A549 (cell line): ENCODE data around the gene DCXR. TPM values are rescaled to one million over a fixed set of nuclear protein-coding genes. Genes with fewer than 3 reads are reported as not detected.

Source experiments
- ATAC-seq, 2 experiments: fragments of 200-7000 bp in 1 of 2; fragments of >200 bp in 1 of 2; cut with Nextera tagmentation in 1 of 2; cut with Tn5 transposase in 1 of 2; 3 replicates each; pipeline versions ENCODE4 v1.8.0 to v1.9.1; 2018 to 2020; ENCODE audit warnings: mild to moderate bottlenecking in 1 of 2, moderate library complexity in 1 of 2
- CTCF ChIA-PET: fragments of 300-600 bp; sonication (Branson Sonifier 250); formaldehyde crosslinking; extraction: SDS; loops from one replicate; lab custom pipeline; 2021; ENCODE audit warnings: antibody characterized with exemption, inconsistent platforms; lab: Yijun Ruan, JAX
- POLR2A ChIA-PET: fragments of 350-600 bp; formaldehyde crosslinking; extraction: SDS; loops from one replicate; lab custom pipeline; 2021; ENCODE audit warnings: antibody characterized with exemption, inconsistent platforms; lab: Yijun Ruan, JAX
- DNase-seq, 2 experiments: peaks; one replicate each; pipeline versions ENCODE4 v3.0.0 to v3.0.0-alpha.2; 2011 to 2016; ENCODE audit warnings: low read depth in 1 of 2, low spot score in 1 of 2
- FAIRE-seq: peaks from 2 replicates; lab custom pipeline; 2011; peaks lifted over from hg19 to GRCh38; lab: Jason Lieb, UNC
- H3K27ac ChIP-seq, 2 experiments: fragments of >200 bp; sonication (Bioruptor Twin); formaldehyde crosslinking; 3 replicates each; pipeline ENCODE4 v1.5.1; 2016 to 2017
- H3K4me1 ChIP-seq: fragments of >200 bp; sonication (Bioruptor Twin); formaldehyde crosslinking; 3 replicates; pipeline ENCODE4 v1.6.1; 2016
- H3K4me2 ChIP-seq: fragments of >200 bp; sonication (Bioruptor Twin); formaldehyde crosslinking; 3 replicates; pipeline ENCODE4 v1.6.1; 2016
- H3K4me3 ChIP-seq: fragments of >200 bp; sonication (Bioruptor Twin); formaldehyde crosslinking; 3 replicates; pipeline ENCODE4 v1.5.1; 2016
- H3K9me3 ChIP-seq: fragments of >200 bp; sonication (Bioruptor Twin); formaldehyde crosslinking; 3 replicates; pipeline ENCODE4 v1.6.1; 2016
- BHLHE40 ChIP-seq: IDR thresholded peaks from 2 replicates; pipeline ENCODE4 v1.6.1; 2012; ENCODE audit warnings: low read depth, low read length, inconsistent platforms
- CBX8 ChIP-seq: fragments of 200-600 bp; sonication (generic); IDR thresholded peaks from 2 replicates; pipeline ENCODE4 v1.6.1; 2016
- CEBPB ChIP-seq, 2 experiments: fragments of >200 bp in 1 of 2; sonication (Bioruptor Twin) in 1 of 2; formaldehyde crosslinking in 1 of 2; IDR thresholded peaks; 2 replicates each; pipeline ENCODE4 v1.6.1; 2012 to 2016
- CHD2 ChIP-seq: fragments of 150-350 bp; IDR thresholded peaks from 2 replicates; pipeline ENCODE4 v1.6.1; 2014; ENCODE audit warnings: low read length; ENCODE audit not compliant: partially characterized antibody
- CHD4 ChIP-seq: fragments of 200-600 bp; sonication (generic); IDR thresholded peaks from 2 replicates; pipeline ENCODE4 v1.6.1; 2016; ENCODE audit warnings: antibody characterized with exemption, mild to moderate bottlenecking, borderline replicate concordance
- EHF ChIP-seq: fragments of 250-450 bp; sonication (Bioruptor Pico); IDR thresholded peaks from 2 replicates; pipeline ENCODE4 v1.5.0; 2020; ENCODE audit warnings: mild to moderate bottlenecking
- EP300 ChIP-seq, 2 experiments: fragments of >200 bp; sonication (Bioruptor Twin); formaldehyde crosslinking; IDR thresholded peaks; 2 replicates in 1 of 2; 3 replicates in 1 of 2; pipeline ENCODE4 v1.6.1; 2016 to 2017
- FOSB ChIP-seq: fragments of 250-450 bp; sonication (Bioruptor Pico); IDR thresholded peaks from 2 replicates; pipeline ENCODE4 v1.5.0; 2020; ENCODE audit warnings: mild to moderate bottlenecking, moderate library complexity
- FOSL2 ChIP-seq, 2 experiments: fragments of 450-650 bp in 1 of 2; fragments of >200 bp in 1 of 2; sonication (Bioruptor Twin) in 1 of 2; formaldehyde crosslinking; IDR thresholded peaks; 2 replicates each; pipeline versions ENCODE4 v1.5.0 to v1.6.1; 2016 to 2020; ENCODE audit warnings: mild to moderate bottlenecking in 1 of 2, moderate library complexity in 1 of 2
- HDAC2 ChIP-seq: fragments of 200-600 bp; sonication (generic); IDR thresholded peaks from 2 replicates; pipeline ENCODE4 v1.6.1; 2016
- HEYL ChIP-seq: fragments of 250-450 bp; sonication (Bioruptor Pico); IDR thresholded peaks from 2 replicates; pipeline ENCODE4 v1.8.0; 2021; ENCODE audit warnings: mild to moderate bottlenecking, moderate library complexity
- HOXA7 ChIP-seq: fragments of 250-450 bp; sonication (Bioruptor Pico); IDR thresholded peaks from 2 replicates; pipeline ENCODE4 v1.5.0; 2020; ENCODE audit warnings: mild to moderate bottlenecking, moderate library complexity
- JUN ChIP-seq, 2 experiments: fragments of >200 bp; sonication (Bioruptor Twin); formaldehyde crosslinking; IDR thresholded peaks; 2 replicates in 1 of 2; 3 replicates in 1 of 2; pipeline ENCODE4 v1.6.1; 2016 to 2017
- JUNB ChIP-seq: fragments of >200 bp; sonication (Bioruptor Twin); formaldehyde crosslinking; IDR thresholded peaks from 2 replicates; pipeline ENCODE4 v1.6.1; 2016
- MYC ChIP-seq: IDR thresholded peaks from 2 replicates; pipeline ENCODE4 v1.6.1; 2012; ENCODE audit warnings: mild to moderate bottlenecking, inconsistent platforms, low read length, improper control_type of control experiment, borderline replicate concordance
- PHF8 ChIP-seq: fragments of 200-600 bp; sonication (generic); IDR thresholded peaks from 2 replicates; pipeline ENCODE4 v1.6.1; 2016; ENCODE audit warnings: low read depth, mild to moderate bottlenecking, antibody characterized with exemption, moderate library complexity, borderline replicate concordance
- POLR2A ChIP-seq: IDR thresholded peaks from 2 replicates; pipeline ENCODE4 v1.6.1; 2012; ENCODE audit warnings: mild to moderate bottlenecking, low read length
- POLR2AphosphoS2 ChIP-seq: conservative IDR thresholded peaks from 2 replicates; pipeline ENCODE4 v1.6.1; 2012; ENCODE audit warnings: low read length, improper control_type of control experiment, inconsistent platforms
- RAD21 ChIP-seq, 2 experiments: fragments of >200 bp in 1 of 2; sonication (Bioruptor Twin) in 1 of 2; formaldehyde crosslinking in 1 of 2; IDR thresholded peaks in 1 of 2; conservative IDR thresholded peaks in 1 of 2; 2 replicates in 1 of 2; 3 replicates in 1 of 2; pipeline ENCODE4 v1.6.1; 2012 to 2018; ENCODE audit warnings: inconsistent platforms in 1 of 2
- RCOR1 ChIP-seq: fragments of 150-350 bp; IDR thresholded peaks from 2 replicates; pipeline ENCODE4 v1.6.1; 2014; ENCODE audit warnings: antibody characterized with exemption, low read length, low read depth
- RFX5 ChIP-seq: fragments of 450-650 bp; IDR thresholded peaks from 2 replicates; pipeline ENCODE4 v1.7.1; 2014; ENCODE audit warnings: antibody characterized with exemption, mild to moderate bottlenecking, moderate library complexity
- RNF2 ChIP-seq: fragments of 200-600 bp; sonication (generic); IDR thresholded peaks from 2 replicates; pipeline ENCODE4 v1.6.1; 2016; ENCODE audit warnings: low read depth, mild to moderate bottlenecking, antibody characterized with exemption, moderate library complexity, borderline replicate concordance
- SMC3 ChIP-seq: fragments of >200 bp; sonication (Bioruptor Twin); formaldehyde crosslinking; IDR thresholded peaks from 3 replicates; pipeline ENCODE4 v1.6.1; 2018; ENCODE audit warnings: inconsistent platforms
- SREBF2 ChIP-seq: fragments of 450-650 bp; IDR thresholded peaks from 2 replicates; pipeline ENCODE4 v1.6.1; 2014; ENCODE audit warnings: mild to moderate bottlenecking, moderate library complexity
- ZC3H11A ChIP-seq: fragments of 450-650 bp; IDR thresholded peaks from 2 replicates; pipeline ENCODE4 v1.6.1; 2014; ENCODE audit warnings: antibody characterized with exemption, mild to moderate bottlenecking
- ZFP36 ChIP-seq: fragments of 450-650 bp; IDR thresholded peaks from 2 replicates; pipeline ENCODE4 v1.6.1; 2014; ENCODE audit warnings: borderline replicate concordance; ENCODE audit not compliant: partially characterized antibody
- ZNF302 ChIP-seq: fragments of 250-450 bp; sonication (Bioruptor Pico); IDR thresholded peaks from 2 replicates; pipeline ENCODE4 v1.9.0; 2021; ENCODE audit warnings: inconsistent platforms, mild to moderate bottlenecking, moderate library complexity
- WGBS: methylation state at CpG from one replicate; pipeline ENCODE4 v1.1.6; 2017; ENCODE audit errors: missing lambda C conversion rate; 5-methylcytosine and 5-hydroxymethylcytosine counted together
- polyA plus RNA-seq, 4 experiments: library from polyadenylated mRNA; depleted of rRNA in 3 of 4; stranded (reverse); fragments of >200 nt; fragmentation: RNase III in 1 of 4; extraction: RNeasy Plus Mini Kit Qiagen cat#74134 plus additional on column Dnase treatment in 1 of 4; gene quantifications; 2 replicates in 3 of 4; 3 replicates in 1 of 4; pipeline ENCODE4 v1.2.3, GENCODE V29; 2011 to 2017
- TF ChIP-seq, protein P1 (sequence below): IDR thresholded peaks from 2 replicates; pipeline ENCODE4 v1.6.1; 2012; ENCODE audit warnings: low read depth, borderline replicate concordance
- TF ChIP-seq, protein P2 (sequence below): IDR thresholded peaks from 2 replicates; pipeline ENCODE4 v1.6.1; 2012
- TF ChIP-seq, protein P3 (sequence below): fragments of 450-650 bp; IDR thresholded peaks from 2 replicates; pipeline ENCODE4 v1.6.1; 2014; ENCODE audit warnings: antibody characterized with exemption
- TF ChIP-seq, protein P4 (sequence below): fragments of >200 bp; sonication (Bioruptor Twin); formaldehyde crosslinking; IDR thresholded peaks from 3 replicates; pipeline ENCODE4 v1.6.1; 2016

The DCXR gene
- polyA plus RNA-seq, 2 of the 4 experiments (the other 2 are of a cell fraction), result 39.3 to 70.7 TPM

DNA sequence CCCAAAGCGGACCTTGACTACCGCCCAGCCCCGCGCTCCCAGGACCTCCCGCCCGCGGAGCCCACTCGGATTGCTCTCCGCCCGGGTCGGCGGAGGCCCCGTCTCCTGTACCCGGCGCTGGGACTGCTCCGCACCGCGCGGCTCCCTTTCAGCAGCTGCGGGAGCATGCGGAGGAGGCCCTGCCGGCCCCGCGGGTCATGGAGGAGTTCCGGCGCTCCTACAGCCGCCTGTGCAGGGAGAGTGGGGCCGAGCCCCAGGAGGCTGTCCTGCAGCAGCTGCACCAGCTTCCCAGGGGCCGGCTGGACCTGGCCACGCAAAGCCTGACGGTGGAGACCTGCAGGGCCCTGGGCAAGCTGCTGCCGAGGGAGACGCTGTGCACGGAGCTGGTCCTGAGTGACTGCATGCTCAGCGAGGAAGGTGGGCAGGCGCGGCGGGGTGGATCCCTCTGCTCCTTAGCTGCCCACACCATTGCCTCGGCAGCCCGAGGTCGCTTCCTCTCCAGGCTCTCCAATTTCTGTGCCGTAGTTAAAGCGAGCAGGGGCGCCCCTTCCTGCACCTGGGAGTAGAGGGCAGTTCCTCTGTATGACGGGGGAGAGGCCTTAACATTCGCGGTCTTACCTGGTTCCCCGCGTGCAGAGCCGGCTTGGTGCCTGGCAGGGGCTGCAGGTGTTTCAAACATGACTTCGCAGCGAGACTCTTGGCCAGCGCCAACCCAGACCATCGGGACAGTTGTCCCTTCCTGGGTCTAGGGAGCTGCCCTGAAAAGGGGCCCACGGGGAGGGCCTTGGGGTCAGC lies 13.9 kb downstream of the DCXR start:
- DNase-seq (peak in 1 of 2 experiments; percentile 39), ATAC-seq (peak; percentile 5 to 14; a peak in 5 of 6 replicates), FAIRE-seq (no peak)
- WGBS, result 44% methylated on average over 20 of the region's 55 CpGs
- Histone ChIP-seq H3K4me3 (peak overlapping the region; percentile 66), H3K27ac (peak overlapping the region; percentile 77 to 86), H3K4me2 (peak overlapping the region; percentile 93), H3K4me1 (peaks cover 33% of the 10 kb centered on the region), H3K9me3 (no peaks in the 10 kb centered on the region)
- TF ChIP-seq SMC3, result no peak
- no peak for TF ChIP-seq HEYL (CRISPR knock-in tag)
- no peak for TF ChIP-seq CBX8
- peak; percentile 76; the same call in 1 of the 2 replicates for TF ChIP-seq RNF2
- no peak for TF ChIP-seq FOSB (CRISPR knock-in tag)
- TF ChIP-seq JUNB, result no peak
- TF ChIP-seq PHF8, result peak; percentile 26; the same call in 1 of the 2 replicates
- no peak for TF ChIP-seq RAD21 (conservative IDR thresholded peaks at IDR 0.05 in 1 of 2, IDR thresholded peaks at IDR 0.05 in 1 of 2)
- no peak for TF ChIP-seq POLR2AphosphoS2
- ChIA-PET POLR2A (interaction anchor here (0.9 to 3.9 kb wide), 9 partner anchors 9 to 96 kb away, joined by 3 to 38 read pairs (median 4); partner anchors contain the start of genes DCXR, FASN and MAFG), CTCF (interaction anchor here (0.7 to 33.2 kb wide), 9 partner anchors 14 to 135 kb away, joined by 3 to 794 read pairs (median 52); partner anchors contain the start of genes ASPSCR1, DCXR, MYADML2 and NOTUM)

DNA sequence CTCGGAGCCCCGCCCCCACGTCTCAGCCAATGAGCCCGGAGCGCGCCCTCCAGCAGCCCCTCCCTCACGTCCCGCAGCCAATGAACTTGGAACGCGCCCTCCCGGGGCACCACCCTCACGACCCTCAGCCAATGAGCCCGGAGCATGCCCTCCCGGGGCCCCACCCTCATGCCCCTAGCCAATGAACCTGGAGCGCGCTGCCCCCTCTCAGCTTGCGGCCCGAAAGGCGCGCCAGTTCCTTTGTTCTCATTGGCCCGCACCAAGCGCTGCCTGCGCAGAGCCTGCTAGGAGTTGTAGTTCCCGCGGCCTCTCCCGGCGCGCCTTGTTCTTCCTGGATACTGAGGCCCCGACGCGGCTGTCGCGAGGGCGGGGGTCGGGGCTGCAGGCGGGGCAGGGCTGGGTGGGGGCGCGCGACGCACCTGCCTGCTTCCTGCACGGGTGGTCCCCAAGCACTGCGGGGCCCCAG lies 14.5 kb downstream of the DCXR start, which contains the start of gene LRRC45:
Gene LRRC45, plus strand, starts transcription at position 325 of the 466 bp plus-strand sequence. CDS start 339 bp downstream, outside the sequence.
- 0% methylated on average over 9 of the region's 42 CpGs for WGBS
- CTCF ChIA-PET, result interaction anchor here (0.7 to 33.2 kb wide), 15 partner anchors 10 to 154 kb away, joined by 3 to 794 read pairs (median 32); partner anchors contain the start of genes ASPSCR1, DCXR, MAFG and MYADML2
- FAIRE-seq, result peak; percentile 88
- TF ChIP-seq, protein P1, sequence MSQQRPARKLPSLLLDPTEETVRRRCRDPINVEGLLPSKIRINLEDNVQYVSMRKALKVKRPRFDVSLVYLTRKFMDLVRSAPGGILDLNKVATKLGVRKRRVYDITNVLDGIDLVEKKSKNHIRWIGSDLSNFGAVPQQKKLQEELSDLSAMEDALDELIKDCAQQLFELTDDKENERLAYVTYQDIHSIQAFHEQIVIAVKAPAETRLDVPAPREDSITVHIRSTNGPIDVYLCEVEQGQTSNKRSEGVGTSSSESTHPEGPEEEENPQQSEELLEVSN, result 0 out of 2 replicates have a peak, but pooled peaks have one; percentile 54
- no peak for TF ChIP-seq BHLHE40
- TF ChIP-seq, protein P2, sequence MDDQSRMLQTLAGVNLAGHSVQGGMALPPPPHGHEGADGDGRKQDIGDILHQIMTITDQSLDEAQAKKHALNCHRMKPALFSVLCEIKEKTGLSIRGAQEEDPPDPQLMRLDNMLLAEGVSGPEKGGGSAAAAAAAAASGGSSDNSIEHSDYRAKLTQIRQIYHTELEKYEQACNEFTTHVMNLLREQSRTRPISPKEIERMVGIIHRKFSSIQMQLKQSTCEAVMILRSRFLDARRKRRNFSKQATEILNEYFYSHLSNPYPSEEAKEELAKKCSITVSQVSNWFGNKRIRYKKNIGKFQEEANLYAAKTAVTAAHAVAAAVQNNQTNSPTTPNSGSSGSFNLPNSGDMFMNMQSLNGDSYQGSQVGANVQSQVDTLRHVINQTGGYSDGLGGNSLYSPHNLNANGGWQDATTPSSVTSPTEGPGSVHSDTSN, result no peak
- no peak for TF ChIP-seq ZFP36
- no peak for TF ChIP-seq EHF (CRISPR knock-in tag)
- TF ChIP-seq ZC3H11A, result no peak
- TF ChIP-seq CHD2, result no peak
- TF ChIP-seq CEBPB (IDR thresholded peaks at IDR 0.05), result no peak
- TF ChIP-seq ZNF302 (CRISPR knock-in tag), result no peak
- TF ChIP-seq MYC, result peak; percentile 12; the same call in 1 of the 2 replicates
- no peak for TF ChIP-seq JUN (IDR thresholded peaks at IDR 0.05)
- TF ChIP-seq PHF8, result no peak
- no peak for TF ChIP-seq SREBF2
- no peak for TF ChIP-seq JUNB
- no peak for TF ChIP-seq HOXA7 (CRISPR knock-in tag)
- no peak for TF ChIP-seq FOSL2 (IDR thresholded peaks at IDR 0.05)
- TF ChIP-seq FOSL2 (CRISPR knock-in tag; IDR thresholded peaks at IDR 0.05), result no peak
- TF ChIP-seq, protein P3, sequence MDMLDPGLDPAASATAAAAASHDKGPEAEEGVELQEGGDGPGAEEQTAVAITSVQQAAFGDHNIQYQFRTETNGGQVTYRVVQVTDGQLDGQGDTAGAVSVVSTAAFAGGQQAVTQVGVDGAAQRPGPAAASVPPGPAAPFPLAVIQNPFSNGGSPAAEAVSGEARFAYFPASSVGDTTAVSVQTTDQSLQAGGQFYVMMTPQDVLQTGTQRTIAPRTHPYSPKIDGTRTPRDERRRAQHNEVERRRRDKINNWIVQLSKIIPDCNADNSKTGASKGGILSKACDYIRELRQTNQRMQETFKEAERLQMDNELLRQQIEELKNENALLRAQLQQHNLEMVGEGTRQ, result peak; percentile 38; the same call in 1 of the 2 replicates
- TF ChIP-seq HDAC2, result no peak
- TF ChIP-seq CHD4, result no peak
- TF ChIP-seq EP300 (IDR thresholded peaks at IDR 0.05), result no peak
- no peak for TF ChIP-seq RCOR1
- no peak for TF ChIP-seq FOSB (CRISPR knock-in tag)
- TF ChIP-seq RFX5, result peak; percentile 18; the same call in 1 of the 2 replicates
- TF ChIP-seq, protein P4, sequence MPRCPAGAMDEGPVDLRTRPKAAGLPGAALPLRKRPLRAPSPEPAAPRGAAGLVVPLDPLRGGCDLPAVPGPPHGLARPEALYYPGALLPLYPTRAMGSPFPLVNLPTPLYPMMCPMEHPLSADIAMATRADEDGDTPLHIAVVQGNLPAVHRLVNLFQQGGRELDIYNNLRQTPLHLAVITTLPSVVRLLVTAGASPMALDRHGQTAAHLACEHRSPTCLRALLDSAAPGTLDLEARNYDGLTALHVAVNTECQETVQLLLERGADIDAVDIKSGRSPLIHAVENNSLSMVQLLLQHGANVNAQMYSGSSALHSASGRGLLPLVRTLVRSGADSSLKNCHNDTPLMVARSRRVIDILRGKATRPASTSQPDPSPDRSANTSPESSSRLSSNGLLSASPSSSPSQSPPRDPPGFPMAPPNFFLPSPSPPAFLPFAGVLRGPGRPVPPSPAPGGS, result no peak
- TF ChIP-seq POLR2A, result no peak

More for the DNA sequence above, 14.5 kb downstream of the DCXR start, which contains the start of gene LRRC45:
- Histone ChIP-seq H3K4me2 (peak within 1 kb of the TSS; percentile 93), H3K9me3 (no peaks in the 10 kb centered on the region), H3K27ac (peak within 1 kb of the TSS; percentile 80 to 92), H3K4me1 (peaks cover 39% of the 10 kb centered on the region), H3K4me3 (peak within 1 kb of the TSS; percentile 77)
- peak; percentile 99 to 100 for DNase-seq
- ATAC-seq, result peak; percentile 67 to 89
- POLR2A ChIA-PET, result interaction anchor here (0.6 to 3.9 kb wide), 12 partner anchors 10 to 142 kb away, joined by 3 to 38 read pairs (median 4); partner anchors contain the start of genes DCXR, FASN and MAFG
